ENCODE data around the gene KLF6.

Gene KLF6

DNA sequence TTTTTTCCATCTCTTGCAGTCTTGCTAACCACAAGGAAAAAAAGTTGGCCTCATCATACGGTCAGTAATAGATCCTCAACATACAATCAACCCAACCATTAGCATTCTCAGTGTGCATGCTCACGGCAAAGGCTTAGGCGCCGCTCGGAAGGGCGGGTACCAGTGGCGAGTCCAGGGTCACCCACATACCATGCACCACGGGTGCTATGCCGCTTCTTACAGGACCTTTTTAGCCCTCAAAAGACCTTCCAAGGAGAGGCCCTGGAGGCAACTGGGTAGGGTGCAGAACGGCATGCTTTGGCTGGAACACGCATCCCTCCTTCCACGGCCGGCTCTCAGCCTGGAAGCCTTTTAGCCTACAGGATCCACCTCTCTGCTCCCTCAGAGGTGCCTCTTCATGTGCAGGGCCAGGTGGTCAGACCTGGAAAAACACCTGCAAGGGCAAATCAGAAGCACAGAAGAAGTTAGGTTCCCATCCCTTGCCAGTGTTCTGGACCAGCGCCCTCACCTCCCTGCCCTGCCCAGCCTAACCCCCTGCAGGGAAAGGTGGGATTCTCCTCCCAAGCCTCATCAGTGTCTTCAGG, 5.8 kb downstream of the KLF6 start:
- peak; percentile 77 for DNase-seq
- Histone ChIP-seq H3K23ac (ENCODE audit: low read length in 2 of 2) (peak overlapping the region in 1 of 2 experiments; percentile 81), H3K4me1 (ENCODE audit: control insufficient read depth, insufficient read depth, low read depth, low read length) (peaks cover 25% of the 10 kb centered on the region), H2BK5ac (ENCODE audit: low read depth, low read length, poor library complexity, severe bottlenecking) (no peak overlapping the region), H3K18ac (ENCODE audit: low read depth in 1 of 2, low read length in 2 of 2) (peak overlapping the region in 1 of 2 experiments; percentile 77), H3K36me3 (ENCODE audit: control insufficient read depth in 1 of 2, insufficient read depth in 2 of 2, low read depth in 1 of 2, low read length in 2 of 2) (peaks cover 35 to 91% of the 10 kb centered on the region in 2 experiments), H3K9me3 (ENCODE audit: control insufficient read depth, low read length) (no peaks in the 10 kb centered on the region), H4K91ac (ENCODE audit: low read length) (no peak overlapping the region), H2AK5ac (ENCODE audit: low read length, severe bottlenecking) (no peak overlapping the region), H2BK12ac (ENCODE audit: low read length in 2 of 2) (no peak overlapping the region), H2BK15ac (ENCODE audit: low read depth, poor library complexity, severe bottlenecking) (no peak overlapping the region), H3K27me3 (ENCODE audit: control insufficient read depth in 1 of 2, insufficient read depth in 1 of 2, low read length in 2 of 2) (no peaks in the 10 kb centered on the region), H3K27ac (ENCODE audit: low read length, poor library complexity, severe bottlenecking) (peak overlapping the region; percentile 88), H3K4me2 (ENCODE audit: low read length, poor library complexity, severe bottlenecking) (peak overlapping the region; percentile 87), H3K4me3 (ENCODE audit: insufficient read depth in 1 of 2, low read depth in 1 of 2, low read length in 2 of 2) (peak overlapping the region; percentile 32 to 97), H3K14ac (ENCODE audit: low read length in 2 of 2) (peak overlapping the region in 1 of 2 experiments; percentile 68), H4K8ac (ENCODE audit: low read length) (no peak overlapping the region), H3K79me1 (replicated peaks; ENCODE audit: low read length, poor library complexity, severe bottlenecking) (no peaks in the 10 kb centered on the region), H2AFZ (ENCODE audit: low read depth, low read length) (no peak overlapping the region), H3K4ac (ENCODE audit: low read depth in 1 of 2, low read length in 2 of 2) (no peak overlapping the region), H2BK120ac (ENCODE audit: low read depth, low read length) (no peak overlapping the region), H3K9ac (ENCODE audit: low read length) (peak overlapping the region; percentile 100)
- 86% methylated on average over 14 of the region's 14 CpGs for WGBS

DNA sequence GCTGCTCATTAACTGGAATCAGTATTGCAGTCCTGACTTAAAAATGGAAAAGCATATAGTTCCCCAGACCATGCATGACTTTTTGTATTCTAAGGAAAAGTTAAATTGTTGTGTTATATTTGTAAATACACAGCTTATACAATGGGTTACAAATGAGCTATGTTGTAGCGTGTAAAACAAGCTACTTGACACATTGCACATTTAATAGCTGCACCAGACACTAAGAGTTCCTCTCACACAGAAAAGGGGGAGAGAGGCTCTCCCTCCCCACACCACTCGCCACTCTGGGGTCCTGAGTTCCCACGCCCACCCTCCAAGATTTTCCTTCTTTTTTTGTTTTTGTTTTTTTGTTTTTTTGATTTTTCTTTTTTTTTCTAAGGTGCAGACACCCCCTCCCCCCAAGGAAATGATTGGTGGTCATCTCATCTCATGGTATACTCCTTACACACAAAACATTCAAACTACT, 6.3 kb downstream of the KLF6 start:
- H3K9me3 ChIP-seq (ENCODE audit: control insufficient read depth, low read length) = no peaks in the 10 kb centered on the region

DNA sequence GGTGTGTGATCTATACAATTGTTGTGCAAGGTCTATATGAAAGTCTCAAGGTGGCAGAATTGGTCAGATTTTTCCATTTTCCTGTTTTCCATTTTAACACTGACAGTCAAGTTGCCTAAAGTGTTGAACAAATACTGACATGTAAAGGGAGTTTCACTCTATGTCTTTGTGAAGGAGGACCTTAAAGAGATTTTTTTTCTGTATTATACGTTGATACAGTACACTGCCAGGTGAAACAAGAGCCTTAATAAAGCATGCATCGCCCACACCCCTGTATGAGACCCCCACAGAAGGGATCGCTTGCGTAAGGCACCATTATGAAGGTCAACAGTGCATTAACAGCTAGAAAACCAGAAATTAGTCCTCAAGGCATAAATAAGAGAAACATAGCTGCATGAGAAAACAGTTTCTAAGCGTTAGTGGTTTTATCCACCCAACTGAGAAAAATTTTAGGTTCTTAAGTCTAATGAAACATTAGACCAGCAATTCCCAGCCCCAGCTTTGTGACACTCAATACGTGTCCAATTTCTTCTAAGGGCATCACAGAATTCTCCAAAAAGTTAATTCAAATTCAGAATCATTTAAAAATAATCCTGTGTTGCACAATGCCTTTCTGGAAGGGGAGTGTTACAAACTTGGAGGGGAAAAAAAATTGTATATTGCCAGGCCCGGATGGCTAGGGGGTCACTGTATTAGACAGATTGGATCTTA, 6.9 kb downstream of the KLF6 start:
- peak overlapping the region in 1 of 2 experiments; percentile 97 for H3K4me3 ChIP-seq (ENCODE audit: insufficient read depth in 1 of 2, low read depth in 1 of 2, low read length in 2 of 2)
- peaks cover 25% of the 10 kb centered on the region for H3K4me1 ChIP-seq (ENCODE audit: control insufficient read depth, insufficient read depth, low read depth, low read length)
- H3K18ac ChIP-seq (ENCODE audit: low read depth in 1 of 2, low read length in 2 of 2) = no peak overlapping the region
- H2AFZ ChIP-seq (ENCODE audit: low read depth, low read length) = no peak overlapping the region
- peaks cover 39 to 82% of the 10 kb centered on the region in 2 experiments for H3K36me3 ChIP-seq (ENCODE audit: control insufficient read depth in 1 of 2, insufficient read depth in 2 of 2, low read depth in 1 of 2, low read length in 2 of 2)
- peak overlapping the region; percentile 61 for H2AK5ac ChIP-seq (ENCODE audit: low read length, severe bottlenecking)
- H3K9me3 ChIP-seq (ENCODE audit: control insufficient read depth, low read length) = no peaks in the 10 kb centered on the region
- no peak overlapping the region for H3K14ac ChIP-seq (ENCODE audit: low read length in 2 of 2)
- no peak overlapping the region for H2BK12ac ChIP-seq (ENCODE audit: low read length in 2 of 2)
- peak overlapping the region; percentile 88 for H3K27ac ChIP-seq (ENCODE audit: low read length, poor library complexity, severe bottlenecking)
- WGBS = 86% methylated on average over 7 of the region's 7 CpGs
- no peak overlapping the region for H3K4ac ChIP-seq (ENCODE audit: low read depth in 1 of 2, low read length in 2 of 2)
- no peaks in the 10 kb centered on the region for H3K79me1 ChIP-seq (replicated peaks; ENCODE audit: low read length, poor library complexity, severe bottlenecking)
- H2BK15ac ChIP-seq (ENCODE audit: low read depth, poor library complexity, severe bottlenecking) = no peak overlapping the region
- H2BK5ac ChIP-seq (ENCODE audit: low read depth, low read length, poor library complexity, severe bottlenecking) = no peak overlapping the region
- DNase-seq = peak; percentile 64
- H3K23ac ChIP-seq (ENCODE audit: low read length in 2 of 2) = no peak overlapping the region
- H3K27me3 ChIP-seq (ENCODE audit: control insufficient read depth in 1 of 2, insufficient read depth in 1 of 2, low read length in 2 of 2) = no peaks in the 10 kb centered on the region
- no peak overlapping the region for H4K91ac ChIP-seq (ENCODE audit: low read length)
- H3K9ac ChIP-seq (ENCODE audit: low read length) = peak overlapping the region; percentile 100
- H2BK120ac ChIP-seq (ENCODE audit: low read depth, low read length) = no peak overlapping the region
- H4K8ac ChIP-seq (ENCODE audit: low read length) = no peak overlapping the region
- peak overlapping the region; percentile 49 for H3K4me2 ChIP-seq (ENCODE audit: low read length, poor library complexity, severe bottlenecking)

More for the DNA sequence above, 6.3 kb downstream of the KLF6 start:
- H2BK15ac ChIP-seq (ENCODE audit: low read depth, poor library complexity, severe bottlenecking) = peak overlapping the region; percentile 30
- WGBS = 100% methylated on average over 1 of the region's 3 CpGs
- H4K91ac ChIP-seq (ENCODE audit: low read length) = no peak overlapping the region
- H3K27ac ChIP-seq (ENCODE audit: low read length, poor library complexity, severe bottlenecking) = peak overlapping the region; percentile 88
- no peak overlapping the region for H3K4ac ChIP-seq (ENCODE audit: low read depth in 1 of 2, low read length in 2 of 2)
- H3K4me1 ChIP-seq (ENCODE audit: control insufficient read depth, insufficient read depth, low read depth, low read length) = peaks cover 25% of the 10 kb centered on the region
- peak overlapping the region; percentile 100 for H3K9ac ChIP-seq (ENCODE audit: low read length)
- no peak overlapping the region for H2AK5ac ChIP-seq (ENCODE audit: low read length, severe bottlenecking)
- no peak overlapping the region for H2BK12ac ChIP-seq (ENCODE audit: low read length in 2 of 2)
- H4K8ac ChIP-seq (ENCODE audit: low read length) = no peak overlapping the region
- no peak for DNase-seq
- no peaks in the 10 kb centered on the region for H3K27me3 ChIP-seq (ENCODE audit: control insufficient read depth in 1 of 2, insufficient read depth in 1 of 2, low read length in 2 of 2)
- H2BK120ac ChIP-seq (ENCODE audit: low read depth, low read length) = no peak overlapping the region
- H3K23ac ChIP-seq (ENCODE audit: low read length in 2 of 2) = no peak overlapping the region
- H3K4me2 ChIP-seq (ENCODE audit: low read length, poor library complexity, severe bottlenecking) = peak overlapping the region; percentile 87
- no peak overlapping the region for H2BK5ac ChIP-seq (ENCODE audit: low read depth, low read length, poor library complexity, severe bottlenecking)
- peaks cover 39 to 87% of the 10 kb centered on the region in 2 experiments for H3K36me3 ChIP-seq (ENCODE audit: control insufficient read depth in 1 of 2, insufficient read depth in 2 of 2, low read depth in 1 of 2, low read length in 2 of 2)
- peak overlapping the region in 1 of 2 experiments; percentile 97 for H3K4me3 ChIP-seq (ENCODE audit: insufficient read depth in 1 of 2, low read depth in 1 of 2, low read length in 2 of 2)
- no peak overlapping the region for H2AFZ ChIP-seq (ENCODE audit: low read depth, low read length)
- no peak overlapping the region for H3K18ac ChIP-seq (ENCODE audit: low read depth in 1 of 2, low read length in 2 of 2)
- no peaks in the 10 kb centered on the region for H3K79me1 ChIP-seq (replicated peaks; ENCODE audit: low read length, poor library complexity, severe bottlenecking)
- no peak overlapping the region for H3K14ac ChIP-seq (ENCODE audit: low read length in 2 of 2)

DNA sequence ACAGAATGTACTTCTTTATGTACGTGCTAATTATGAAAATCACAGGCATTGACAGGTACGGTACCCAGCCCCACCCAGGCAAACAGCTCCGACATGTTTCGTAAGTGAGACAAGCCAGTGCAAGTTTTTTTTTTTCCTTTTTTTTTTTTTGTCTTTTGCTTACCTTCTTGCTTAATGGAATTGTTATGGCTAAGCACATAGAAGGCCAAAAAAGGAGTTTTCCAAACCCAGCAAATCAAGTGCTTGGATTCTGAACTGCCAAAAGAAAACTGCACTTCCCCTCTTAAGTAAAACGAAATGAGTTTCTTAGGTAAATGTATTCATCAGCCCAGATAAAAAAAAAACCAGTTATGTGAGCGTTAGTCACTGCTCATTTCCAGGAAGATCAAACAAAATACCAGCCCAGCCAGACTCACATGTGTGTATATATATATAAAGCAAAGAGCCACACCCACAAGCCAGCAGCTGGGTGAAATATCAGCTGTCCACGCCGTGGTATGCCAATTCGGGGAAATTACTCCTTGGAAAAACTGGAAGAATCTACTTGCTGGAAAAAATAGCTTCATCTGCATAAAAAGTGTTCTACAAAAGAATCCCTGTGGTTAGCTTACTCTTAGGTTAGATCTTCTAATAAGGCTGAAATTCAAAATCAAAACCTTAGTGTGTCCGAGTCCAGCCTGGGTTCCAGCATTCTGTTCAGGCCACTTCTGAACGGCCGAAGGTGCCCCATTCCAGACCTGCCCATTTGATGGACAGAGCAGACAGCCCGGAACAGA, 8.0 kb downstream of the KLF6 start:
- Histone ChIP-seq H2AK5ac (ENCODE audit: low read length, severe bottlenecking) (peak overlapping the region; percentile 69), H3K9me3 (ENCODE audit: control insufficient read depth, low read length) (no peaks in the 10 kb centered on the region), H3K18ac (ENCODE audit: low read depth in 1 of 2, low read length in 2 of 2) (no peak overlapping the region), H3K4me3 (ENCODE audit: insufficient read depth in 1 of 2, low read depth in 1 of 2, low read length in 2 of 2) (peak overlapping the region in 1 of 2 experiments; percentile 42), H3K14ac (ENCODE audit: low read length in 2 of 2) (no peak overlapping the region), H3K36me3 (ENCODE audit: control insufficient read depth in 1 of 2, insufficient read depth in 2 of 2, low read depth in 1 of 2, low read length in 2 of 2) (peaks cover 37 to 72% of the 10 kb centered on the region in 2 experiments), H2BK120ac (ENCODE audit: low read depth, low read length) (no peak overlapping the region), H2BK5ac (ENCODE audit: low read depth, low read length, poor library complexity, severe bottlenecking) (no peak overlapping the region), H3K4me1 (ENCODE audit: control insufficient read depth, insufficient read depth, low read depth, low read length) (peaks cover 25% of the 10 kb centered on the region), H3K4ac (ENCODE audit: low read depth in 1 of 2, low read length in 2 of 2) (no peak overlapping the region), H2BK12ac (ENCODE audit: low read length in 2 of 2) (no peak overlapping the region), H2BK15ac (ENCODE audit: low read depth, poor library complexity, severe bottlenecking) (no peak overlapping the region), H3K27ac (ENCODE audit: low read length, poor library complexity, severe bottlenecking) (peak overlapping the region; percentile 74), H3K9ac (ENCODE audit: low read length) (peak overlapping the region; percentile 100), H4K8ac (ENCODE audit: low read length) (no peak overlapping the region), H3K23ac (ENCODE audit: low read length in 2 of 2) (no peak overlapping the region), H3K27me3 (ENCODE audit: control insufficient read depth in 1 of 2, insufficient read depth in 1 of 2, low read length in 2 of 2) (no peaks in the 10 kb centered on the region), H2AFZ (ENCODE audit: low read depth, low read length) (no peak overlapping the region), H3K79me1 (replicated peaks; ENCODE audit: low read length, poor library complexity, severe bottlenecking) (no peaks in the 10 kb centered on the region), H4K91ac (ENCODE audit: low read length) (no peak overlapping the region), H3K4me2 (ENCODE audit: low read length, poor library complexity, severe bottlenecking) (peak overlapping the region; percentile 24)
- peak; percentile 89 for DNase-seq
- WGBS = 69% methylated on average over 8 of the region's 13 CpGs

Measured in mesenchymal stem cell (in vitro differentiated cells and primary cell).